CD4-positive, alpha-beta T cell treated with Interleukin-15 for 1 hour (primary cell): ENCODE measurements around the gene LAMTOR4.
A peak's percentile ranks its signal among the peaks of the same experiment; 100 is the strongest.
"Not testable (repeated sequence)": the region's sequence is repeated elsewhere in the genome, so short reads cannot be mapped to it uniquely, and the experiment has no call there.

Experiments used
- DNase-seq: peaks from one replicate; pipeline ENCODE4 v3.0.0-alpha.2; 2020

The LAMTOR4 gene

GRCh38 chr7:100173806-100174495 lies 25.2 kb downstream of the LAMTOR4 start:
- DNase-seq, result no peak

GRCh38 chr7:100174582-100174981 lies 25.9 kb downstream of the LAMTOR4 start:
- no peak for DNase-seq

- DNase-seq, result no peak
Measured at GRCh38 chr7:100175296-100175935, 26.7 kb downstream of the LAMTOR4 start.

- DNase-seq, result no peak
Measured at GRCh38 chr7:100176096-100177044, 27.7 kb downstream of the LAMTOR4 start.

- peak; percentile 98 for DNase-seq
Measured at GRCh38 chr7:100177045-100178001, 28.6 kb downstream of the LAMTOR4 start, which contains the start of the genes GPC2 and STAG3. Gene GPC2, minus strand, starts transcription at chr7:100177381. Its CDS starts 182 bp downstream, at chr7:100177199. Gene STAG3, plus strand, starts transcription at chr7:100177918. Its CDS starts 2,639 bp downstream, at chr7:100180557.

- DNase-seq, result not testable (repeated sequence)
Measured at GRCh38 chr7:100180084-100180483, 31.4 kb downstream of the LAMTOR4 start.

GRCh38 chr7:100182616-100183015 lies 33.9 kb downstream of the LAMTOR4 start:
- peak; percentile 33 for DNase-seq

- DNase-seq, result not testable (repeated sequence)
Measured at GRCh38 chr7:100183090-100183489, 34.4 kb downstream of the LAMTOR4 start.

- no peak for DNase-seq
Measured at GRCh38 chr7:100185726-100186125, 37.0 kb downstream of the LAMTOR4 start.

GRCh38 chr7:100189061-100189460 lies 40.3 kb downstream of the LAMTOR4 start:
- no peak for DNase-seq

- no peak for DNase-seq
Measured at GRCh38 chr7:100190048-100190711, 41.5 kb downstream of the LAMTOR4 start.

GRCh38 chr7:100191775-100192174 lies 43.1 kb downstream of the LAMTOR4 start:
- no peak for DNase-seq

GRCh38 chr7:100192281-100192862 lies 43.7 kb downstream of the LAMTOR4 start:
- peak; percentile 28 for DNase-seq

GRCh38 chr7:100192969-100193368 lies 44.3 kb downstream of the LAMTOR4 start:
- DNase-seq, result no peak

GRCh38 chr7:100195222-100195621 lies 46.5 kb downstream of the LAMTOR4 start:
- DNase-seq, result no peak

GRCh38 chr7:100195901-100196322 lies 47.2 kb downstream of the LAMTOR4 start:
- not testable (repeated sequence) for DNase-seq

GRCh38 chr7:100198266-100198665 lies 49.5 kb downstream of the LAMTOR4 start:
- DNase-seq, result no peak

GRCh38 chr7:100200693-100201092 lies 52.0 kb downstream of the LAMTOR4 start:
- DNase-seq, result no peak
